ENCODE data around the gene ANP32E. TPM values are rescaled to one million over a fixed set of nuclear protein-coding genes. Genes with fewer than 3 reads are reported as not detected.

Gene ANP32E
- 17.9 TPM for total RNA-seq
- long read RNA-seq, transcript ANP32E-208 (7 exons, 3,451 nt) = major isoform, 8 of 19 reads
- long read RNA-seq, partial matches to known transcripts = 4 of 19 reads
- long read RNA-seq, other reads (novel, unspliced or antisense) = 7 of 19 reads

- peak; percentile 94 for DNase-seq (ENCODE audit: low spot score)
These were observed at the start of gene ANP32E for GRCh38 chr1:150235852-150236613. Gene ANP32E, minus strand, starts transcription at chr1:150236112. Its CDS starts 326 bp downstream, at chr1:150235786.

GRCh38 chr1:150283260-150283659 is 47.3 kb upstream of the ANP32E start:
- no peak for DNase-seq (ENCODE audit: low spot score)

GRCh38 chr1:150282558-150282958 is 46.6 kb upstream of the ANP32E start:
- no peak for DNase-seq (ENCODE audit: low spot score)

- peak; percentile 93 for DNase-seq (ENCODE audit: low spot score)
These were observed 46.0 kb upstream of the ANP32E start, which contains the start of gene CIART for GRCh38 chr1:150281758-150282557. Gene CIART, plus strand, starts transcription at chr1:150282554. Its CDS starts 714 bp downstream, at chr1:150283268.

- no peak for DNase-seq (ENCODE audit: low spot score)
These were observed 45.4 kb upstream of the ANP32E start for GRCh38 chr1:150281221-150281757.

GRCh38 chr1:150280138-150280707 is 44.3 kb upstream of the ANP32E start:
- DNase-seq (ENCODE audit: low spot score) = no peak

- no peak for DNase-seq (ENCODE audit: low spot score)
These were observed 37.4 kb upstream of the ANP32E start for GRCh38 chr1:150273311-150273710.

- DNase-seq (ENCODE audit: low spot score) = no peak
These were observed 35.5 kb upstream of the ANP32E start for GRCh38 chr1:150271291-150271959.

- DNase-seq (ENCODE audit: low spot score) = no peak
These were observed 33.5 kb upstream of the ANP32E start for GRCh38 chr1:150269451-150269850.

GRCh38 chr1:150268705-150269403 is 32.9 kb upstream of the ANP32E start, which contains the start of gene APH1A:
Gene APH1A, minus strand, starts transcription at chr1:150269016. Its CDS starts 206 bp downstream, at chr1:150268810.
- peak; percentile 99 for DNase-seq (ENCODE audit: low spot score)

- no peak for DNase-seq (ENCODE audit: low spot score)
These were observed 32.4 kb upstream of the ANP32E start for GRCh38 chr1:150268340-150268704.

- no peak for DNase-seq (ENCODE audit: low spot score)
These were observed 32.0 kb upstream of the ANP32E start for GRCh38 chr1:150267896-150268295.

- no peak for DNase-seq (ENCODE audit: low spot score)
These were observed 27.6 kb upstream of the ANP32E start for GRCh38 chr1:150263549-150263948.

- no peak for DNase-seq (ENCODE audit: low spot score)
These were observed 26.7 kb upstream of the ANP32E start for GRCh38 chr1:150262388-150263320.

GRCh38 chr1:150261367-150261766 is 25.5 kb upstream of the ANP32E start:
- no peak for DNase-seq (ENCODE audit: low spot score)

GRCh38 chr1:150259758-150260669 is 24.1 kb upstream of the ANP32E start:
- no peak for DNase-seq (ENCODE audit: low spot score)

- no peak for DNase-seq (ENCODE audit: low spot score)
These were observed 23.3 kb upstream of the ANP32E start for GRCh38 chr1:150259217-150259616.
